IPS DF 19.7 (cell line): ENCODE results near the gene INMT.
A peak's percentile ranks its signal among the peaks of the same experiment; 100 is the strongest.

Experiments
- DNase-seq: peaks from one replicate; pipeline ENCODE4 v3.0.0-alpha.2; 2013; ENCODE audit warnings: low read depth, low spot score

The INMT gene

GRCh38 chr7:30750683-30751650, 968 bp upstream of the INMT start:
- no peak for DNase-seq

- DNase-seq, result no peak
These were observed 549 bp downstream of the INMT start for GRCh38 chr7:30752484-30752883.

- DNase-seq, result no peak
These were observed 1.0 kb downstream of the INMT start for GRCh38 chr7:30752979-30753378.

GRCh38 chr7:30754315-30754877, 2.5 kb downstream of the INMT start:
- no peak for DNase-seq

GRCh38 chr7:30755384-30756154, 3.6 kb downstream of the INMT start:
- DNase-seq, result no peak

- DNase-seq, result no peak
These were observed 5.4 kb downstream of the INMT start for GRCh38 chr7:30757342-30757692.

GRCh38 chr7:30760514-30761213, 8.7 kb downstream of the INMT start:
- no peak for DNase-seq

GRCh38 chr7:30761214-30762156, 9.6 kb downstream of the INMT start:
- no peak for DNase-seq

GRCh38 chr7:30764030-30764975, 12.4 kb downstream of the INMT start:
- no peak for DNase-seq

- DNase-seq, result no peak
These were observed 13.5 kb downstream of the INMT start for GRCh38 chr7:30765408-30765807.

GRCh38 chr7:30770845-30771173, 18.9 kb downstream of the INMT start:
- no peak for DNase-seq

- DNase-seq, result peak; percentile 48
These were observed 19.4 kb downstream of the INMT start, which contains the start of gene MINDY4 for GRCh38 chr7:30771174-30771879. TSS of gene MINDY4 (plus strand) at chr7:30771417. CDS start at chr7:30771494, 77 bp downstream.

GRCh38 chr7:30771880-30772425, 20.0 kb downstream of the INMT start:
- no peak for DNase-seq

GRCh38 chr7:30772984-30773383, 21.0 kb downstream of the INMT start:
- no peak for DNase-seq

- DNase-seq, result no peak
These were observed 24.1 kb downstream of the INMT start for GRCh38 chr7:30775992-30776391.

- no peak for DNase-seq
These were observed 25.0 kb downstream of the INMT start for GRCh38 chr7:30776971-30777370.

GRCh38 chr7:30778255-30779025, 26.5 kb downstream of the INMT start:
- DNase-seq, result no peak

GRCh38 chr7:30779574-30779973, 27.6 kb downstream of the INMT start:
- DNase-seq, result no peak
